ENCODE data around the gene SAMD8.
A peak's percentile ranks its signal among the peaks of the same experiment; 100 is the strongest.

Gene SAMD8

DNA sequence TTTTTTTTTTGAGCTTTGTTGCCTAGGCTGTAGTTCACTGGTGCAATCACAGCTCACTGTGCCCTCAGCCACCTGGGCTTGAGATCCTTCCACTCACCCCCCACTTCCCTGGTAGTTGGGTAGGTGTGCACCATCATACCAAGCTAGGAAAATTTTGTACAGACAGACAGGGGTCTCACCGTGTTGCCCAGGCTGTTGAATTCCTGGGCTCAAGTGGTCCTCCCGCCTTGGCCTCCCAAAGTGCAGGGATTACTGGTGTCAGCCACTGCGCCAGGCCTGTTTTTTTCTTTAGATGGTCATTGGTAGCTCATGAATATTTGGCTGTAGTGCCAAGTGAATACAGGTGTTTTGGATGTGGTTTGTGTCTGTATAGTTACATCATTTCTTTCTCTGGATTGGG, 116.8 kb downstream of the SAMD8 start:
- no peak for DNase-seq

DNA sequence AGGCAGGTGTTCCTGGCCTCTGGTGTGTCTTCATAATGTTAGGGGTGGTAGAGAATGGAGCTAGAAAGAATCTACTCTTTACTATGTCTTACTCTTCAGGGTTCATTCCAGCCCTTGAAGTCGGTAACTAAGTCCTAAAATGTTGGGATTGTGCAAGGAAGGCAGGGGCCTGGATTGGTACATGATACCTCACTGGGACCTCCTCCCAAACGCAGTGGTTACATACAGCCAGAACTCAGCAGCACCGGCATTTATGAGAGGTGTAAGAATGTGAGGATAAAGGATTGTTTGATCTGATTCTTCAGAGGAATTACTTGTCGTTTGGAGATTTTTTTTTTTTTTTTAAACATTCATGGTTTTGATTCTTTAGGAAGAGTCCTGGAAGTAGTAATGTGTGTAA, 117.4 kb downstream of the SAMD8 start:
- no peak for DNase-seq

DNA sequence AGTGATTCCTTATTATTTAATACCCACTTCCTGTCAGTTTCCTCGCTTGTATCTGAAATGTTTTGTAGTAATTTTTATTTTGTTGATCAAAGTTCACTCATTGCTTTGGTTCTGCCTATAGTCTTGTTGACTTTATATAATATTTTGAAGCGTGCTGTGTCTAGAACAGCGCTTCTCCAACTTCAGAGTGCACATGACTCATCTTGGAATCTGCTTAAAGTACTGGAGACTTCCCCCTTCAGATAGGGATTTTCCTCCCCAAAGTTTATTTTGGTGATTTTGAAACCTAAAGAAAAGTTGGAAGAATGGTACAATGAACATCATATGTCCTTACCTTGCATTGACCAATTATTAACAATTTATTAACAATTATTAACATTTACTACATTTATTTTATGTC, 118.5 kb downstream of the SAMD8 start:
- DNase-seq: no peak

DNA sequence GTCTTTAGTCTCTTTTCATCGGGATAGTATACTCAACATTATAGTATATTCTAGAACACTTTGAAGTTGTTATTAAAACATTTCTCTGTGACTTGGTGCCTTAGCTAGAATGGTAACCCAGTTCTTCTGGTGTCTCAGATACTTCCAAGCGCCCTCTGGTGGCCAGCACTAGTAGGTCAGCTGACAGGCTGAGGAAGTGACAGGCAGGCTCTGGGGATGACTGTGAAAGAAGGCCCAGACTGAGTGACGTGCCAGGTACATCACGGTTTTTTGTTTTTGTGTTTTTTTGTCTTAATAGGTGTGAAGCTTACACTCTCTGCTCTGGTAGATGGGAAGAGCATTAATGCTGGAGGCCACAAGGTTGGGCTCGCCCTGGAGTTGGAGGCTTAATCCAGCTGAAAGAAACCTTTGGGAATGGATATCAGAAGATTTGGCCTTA, 119.2 kb downstream of the SAMD8 start:
- DNase-seq: peak; percentile 91
